IgD-negative memory B cell (primary cell): Measurements from ENCODE around the gene SLC11A2. TPM values are rescaled to one million over a fixed set of nuclear protein-coding genes. Genes with fewer than 3 reads are reported as not detected.
"Not testable (repeated sequence)": the region's sequence is repeated elsewhere in the genome, so short reads cannot be mapped to it uniquely, and the experiment has no call there.

Experiments used
- H3K27ac Mint-ChIP-seq, 3 donors: one replicate each; pipeline ENCODE4 v1.8.0; 2020 to 2022; ENCODE audit warnings: mild to moderate bottlenecking in 3 of 3, mixed read lengths in 3 of 3, moderate library complexity in 1 of 3
- H3K27me3 Mint-ChIP-seq: one replicate; pipeline ENCODE4 v1.8.0; 2021; ENCODE audit warnings: mixed read lengths
- H3K36me3 Mint-ChIP-seq: one replicate; pipeline ENCODE4 v1.8.0; 2020; ENCODE audit warnings: mild to moderate bottlenecking, mixed read lengths
- H3K4me1 Mint-ChIP-seq, 3 donors: one replicate each; pipeline ENCODE4 v1.8.0; 2020 to 2022; ENCODE audit warnings: mixed read lengths in 3 of 3, mild to moderate bottlenecking in 1 of 3
- H3K4me3 Mint-ChIP-seq, 4 donors: one replicate each; pipeline ENCODE4 v1.8.0; 2020 to 2022; ENCODE audit warnings: mild to moderate bottlenecking in 4 of 4, mixed read lengths in 4 of 4, moderate library complexity in 3 of 4
- H3K9me3 Mint-ChIP-seq, 3 donors: one replicate each; pipeline ENCODE4 v1.8.0; 2020 to 2021; ENCODE audit warnings: mixed read lengths in 3 of 3, mild to moderate bottlenecking in 1 of 3
- polyA plus RNA-seq: library from polyadenylated mRNA; unstranded; fragments of 300-500 nt; fragmentation: Illumina TruSeq; gene quantifications from one replicate; pipeline ENCODE4 v1.2.3, GENCODE V29; 2021

Gene SLC11A2
- polyA plus RNA-seq, 1 donor from 2014 or later: 8.2 TPM

DNA sequence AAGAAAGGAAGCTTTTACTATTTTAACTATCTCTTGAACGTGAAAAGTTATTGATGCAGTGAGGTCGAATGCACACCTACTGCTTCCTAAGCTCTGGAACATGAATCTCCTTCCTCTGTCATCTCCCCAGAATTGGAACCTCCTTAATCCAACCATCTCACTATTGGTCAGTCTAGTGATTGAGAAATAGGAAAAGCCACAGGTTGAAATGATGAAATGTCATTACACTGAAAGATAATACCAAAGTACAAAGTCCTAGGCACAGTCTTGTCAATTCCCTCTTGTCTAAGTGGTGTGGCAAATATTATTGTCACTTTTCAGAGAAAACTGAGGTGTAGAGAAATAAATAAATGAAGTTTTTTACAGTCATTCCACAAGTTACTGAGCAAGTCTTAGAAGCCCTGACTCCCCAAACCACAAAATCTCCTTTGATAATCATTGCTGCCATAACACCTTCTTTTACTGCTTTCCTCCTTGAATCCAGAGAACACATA is 93.3 kb downstream of the SLC11A2 start:
- H3K9me3 Mint-ChIP-seq: peaks cover 0 to 9% (median 8%) of the 10 kb centered on the region in 3 donors
- no peaks in the 10 kb centered on the region for H3K27me3 Mint-ChIP-seq
- peaks cover 23% of the 10 kb centered on the region for H3K36me3 Mint-ChIP-seq
- H3K4me1 Mint-ChIP-seq: peaks cover 40 to 47% (median 46%) of the 10 kb centered on the region in 3 donors
- H3K4me3 Mint-ChIP-seq: peak overlapping the region in 2 of 4 donors; percentile 13 to 21
- peak overlapping the region; percentile 9 to 48 (median 13) for H3K27ac Mint-ChIP-seq

DNA sequence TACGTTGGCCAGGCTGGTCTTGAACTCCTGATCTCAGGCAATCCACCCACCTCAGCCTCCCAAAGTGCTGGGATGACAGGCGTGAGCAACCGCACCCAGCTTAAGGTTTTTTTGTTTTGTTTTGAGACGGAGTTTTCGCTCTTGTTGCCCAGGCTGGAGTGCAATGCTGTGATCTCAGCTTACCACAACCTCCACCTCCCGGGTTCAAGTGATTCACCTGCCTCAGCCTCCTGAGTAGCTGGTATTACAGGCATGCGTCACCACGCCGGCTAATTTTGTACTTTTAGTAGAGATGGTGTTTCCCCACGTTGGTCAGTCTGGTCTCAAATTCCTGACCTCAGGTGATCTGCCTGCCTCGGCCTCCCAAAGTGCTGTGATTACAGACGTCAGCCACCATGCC is 95.7 kb downstream of the SLC11A2 start:
- H3K4me1 Mint-ChIP-seq: peaks cover 38 to 49% (median 48%) of the 10 kb centered on the region in 3 donors

DNA sequence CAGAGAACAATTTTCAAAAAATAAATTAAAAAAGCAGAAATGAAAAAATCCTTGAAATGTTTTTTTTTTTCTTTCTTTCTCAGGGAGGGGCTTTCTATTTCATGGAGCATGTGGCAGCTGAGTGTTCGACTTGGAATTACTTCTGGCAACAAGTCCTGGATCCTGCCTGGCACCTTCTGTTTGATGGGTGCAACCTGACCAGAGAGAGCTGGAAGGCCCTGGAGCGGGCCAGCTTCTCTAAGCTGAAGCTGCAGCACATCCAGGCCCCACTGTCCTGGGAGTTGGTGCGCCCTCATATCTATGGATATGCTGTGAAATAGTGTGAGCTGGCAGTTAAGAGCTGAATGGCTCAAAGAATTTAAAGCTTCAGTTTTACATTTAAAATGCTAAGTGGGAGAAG is 96.4 kb downstream of the SLC11A2 start:
- peaks cover 16% of the 10 kb centered on the region for H3K36me3 Mint-ChIP-seq
- H3K4me1 Mint-ChIP-seq: peaks cover 38 to 49% (median 45%) of the 10 kb centered on the region in 3 donors
- H3K4me3 Mint-ChIP-seq: peak overlapping the region; percentile 60 to 89 (median 85)
- no peak overlapping the region for H3K27ac Mint-ChIP-seq
- no peaks in the 10 kb centered on the region for H3K27me3 Mint-ChIP-seq
- no peaks in the 10 kb centered on the region for H3K9me3 Mint-ChIP-seq

More for the DNA sequence above, 95.7 kb downstream of the SLC11A2 start:
- H3K9me3 Mint-ChIP-seq, H3K27me3 Mint-ChIP-seq: not testable (repeated sequence)
- Mint-ChIP-seq H3K4me3 (peak overlapping the region in 1 of 4 donors; percentile 53), H3K27ac (peak overlapping the region in 1 of 3 donors; percentile 5), H3K36me3 (peaks cover 17% of the 10 kb centered on the region)

Other genes with a start within 250 kb of the SLC11A2 start
- not detected for gene TMPRSS12, start 183.5 kb downstream of the SLC11A2 start, polyA plus RNA-seq
- 1.4 TPM for gene HIGD1C, start 73.8 kb downstream of the SLC11A2 start, polyA plus RNA-seq
- 25.7 TPM for gene LETMD1, start 21.9 kb upstream of the SLC11A2 start, polyA plus RNA-seq
- gene CSRNP2, start 57.2 kb upstream of the SLC11A2 start, polyA plus RNA-seq: 4.6 TPM
- gene TFCP2, start 146.8 kb upstream of the SLC11A2 start, polyA plus RNA-seq: 10.3 TPM
- gene POU6F1, start 191.7 kb upstream of the SLC11A2 start, polyA plus RNA-seq: 3.2 TPM
- 1,104 TPM for gene DAZAP2, start 212.4 kb upstream of the SLC11A2 start, polyA plus RNA-seq
- 82.1 TPM for gene SMAGP, start 244.0 kb upstream of the SLC11A2 start, polyA plus RNA-seq